Stimulated activated CD4-positive, alpha-beta T cell treated with anti-CD3 and anti-CD28 coated beads, Interleukin-1b, Interleukin-23, amount 100 ng/mL, for 48 hours (primary cell): ENCODE data around the gene FAM170B.
A peak's percentile ranks its signal among the peaks of the same experiment; 100 is the strongest.

Experiments
- DNase-seq: peaks from one replicate; pipeline ENCODE4 v3.0.0-alpha.2; 2020

Gene FAM170B

DNA sequence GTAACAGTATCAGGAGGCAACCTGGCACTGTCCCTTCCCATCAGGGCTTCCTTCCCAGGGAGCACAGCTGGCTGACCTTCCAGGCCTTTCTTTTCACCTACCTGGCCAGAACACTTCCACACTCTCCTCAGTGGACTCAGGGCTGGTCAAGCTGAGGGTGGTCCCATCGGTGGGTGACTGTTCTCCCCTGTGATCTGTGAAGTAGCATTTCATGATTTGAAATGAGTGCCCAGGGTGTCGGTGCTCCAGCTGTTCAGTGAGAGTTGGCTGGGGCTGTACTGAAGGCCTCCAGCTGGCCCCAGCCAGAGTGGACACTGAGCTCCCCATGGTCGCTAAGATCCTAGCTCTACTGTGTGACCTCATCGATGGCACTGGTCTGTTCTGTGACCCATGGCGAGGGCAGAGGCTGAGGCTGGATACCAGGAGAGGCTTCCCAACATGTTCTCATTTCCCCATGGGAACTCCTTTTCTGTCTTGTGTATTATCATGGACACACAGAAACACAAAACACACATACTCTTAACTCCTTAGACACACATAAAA lies at the start of gene FAM170B:
Gene FAM170B (minus strand): TSS at position 316 of the 543 bp plus-strand sequence. CDS start 103 bp downstream, at position 213.
- no peak for DNase-seq

GRCh38 chr10:49182776-49183175 lies 49.0 kb upstream of the FAM170B start:
- no peak for DNase-seq

- DNase-seq = no peak
These were observed 46.6 kb upstream of the FAM170B start for GRCh38 chr10:49180444-49180860.

DNA sequence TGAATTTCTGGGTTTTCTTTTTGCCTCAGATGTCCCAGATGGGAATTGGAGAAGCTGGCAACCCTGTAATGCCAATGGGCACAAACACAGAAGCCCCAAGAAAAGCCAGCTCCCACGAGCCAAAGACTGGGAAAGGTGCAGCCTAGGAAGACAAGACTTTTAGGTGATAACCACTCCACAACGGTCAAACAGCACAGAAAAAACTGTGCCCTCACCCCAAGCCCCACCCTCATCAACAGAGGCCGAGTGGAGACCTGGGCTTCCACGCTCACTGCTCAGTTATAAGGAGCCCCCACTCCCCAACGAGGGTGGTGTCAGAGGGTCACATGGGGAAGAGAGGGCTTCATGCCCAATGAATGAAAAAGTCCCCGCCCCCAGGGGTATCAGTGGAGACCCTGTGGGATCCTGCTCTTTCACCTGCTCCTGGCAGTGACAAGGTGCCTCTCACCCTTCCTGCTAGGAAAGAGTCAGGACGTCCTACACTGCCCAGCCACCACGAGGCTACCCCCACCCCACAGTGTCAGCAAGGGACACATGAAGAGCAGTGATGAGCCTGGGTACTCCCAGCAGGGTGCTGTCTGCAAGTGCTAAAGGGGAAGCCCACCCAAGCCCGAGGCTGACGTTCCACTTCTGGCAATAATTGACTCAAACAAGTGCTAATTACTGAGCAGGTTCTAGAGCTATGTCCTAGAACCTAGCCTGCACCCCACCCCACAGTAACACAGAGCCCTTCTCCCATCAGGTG lies 46.0 kb upstream of the FAM170B start:
- DNase-seq = no peak

GRCh38 chr10:49178489-49179471 lies 45.0 kb upstream of the FAM170B start:
- no peak for DNase-seq

DNA sequence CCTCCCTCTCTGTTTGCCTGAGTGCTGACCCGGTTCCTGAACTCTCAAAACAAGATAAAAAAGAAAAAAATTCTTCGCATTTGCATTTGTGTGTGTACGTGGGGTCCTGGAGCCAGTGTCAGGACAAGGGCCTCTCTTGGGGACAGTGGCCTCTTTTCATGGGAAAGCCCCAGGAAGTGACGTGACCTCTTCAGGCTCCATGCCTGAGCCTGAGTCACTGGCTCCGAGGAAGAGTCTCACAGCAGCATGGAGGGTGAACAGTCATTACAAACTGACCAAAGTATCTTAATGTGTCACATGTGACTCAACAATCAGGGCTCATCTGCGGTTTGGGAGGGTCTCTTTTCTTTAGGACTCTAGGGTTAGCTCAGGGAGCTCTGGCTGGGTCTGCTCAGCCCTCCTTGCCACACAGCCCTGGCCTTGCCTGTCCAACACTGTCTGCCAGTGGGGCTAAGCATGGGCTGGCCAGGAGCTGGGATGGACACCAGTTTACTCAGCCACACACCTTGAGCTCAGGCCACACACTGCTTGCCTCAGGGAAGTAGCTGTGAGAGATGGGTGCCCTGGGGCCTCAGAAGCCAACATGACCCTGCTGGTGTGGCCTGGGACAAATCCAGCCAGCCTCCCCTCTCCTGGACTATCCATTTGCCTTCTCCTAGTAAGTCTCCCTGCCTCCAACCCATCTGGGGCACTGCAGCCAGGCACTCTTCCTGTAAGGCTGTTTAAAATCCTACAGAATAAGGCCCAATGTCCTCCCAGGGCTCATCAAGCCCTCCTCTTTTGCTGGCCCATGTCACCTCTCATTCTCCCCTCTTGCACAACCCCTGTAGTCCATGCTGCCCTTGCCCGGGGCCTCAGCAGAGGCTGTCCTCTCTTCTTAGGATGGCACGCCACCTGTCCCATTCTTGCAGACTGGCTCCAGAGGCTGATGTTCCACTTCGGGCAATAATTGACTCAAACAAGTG lies 43.9 kb upstream of the FAM170B start:
- DNase-seq = peak; percentile 83

DNA sequence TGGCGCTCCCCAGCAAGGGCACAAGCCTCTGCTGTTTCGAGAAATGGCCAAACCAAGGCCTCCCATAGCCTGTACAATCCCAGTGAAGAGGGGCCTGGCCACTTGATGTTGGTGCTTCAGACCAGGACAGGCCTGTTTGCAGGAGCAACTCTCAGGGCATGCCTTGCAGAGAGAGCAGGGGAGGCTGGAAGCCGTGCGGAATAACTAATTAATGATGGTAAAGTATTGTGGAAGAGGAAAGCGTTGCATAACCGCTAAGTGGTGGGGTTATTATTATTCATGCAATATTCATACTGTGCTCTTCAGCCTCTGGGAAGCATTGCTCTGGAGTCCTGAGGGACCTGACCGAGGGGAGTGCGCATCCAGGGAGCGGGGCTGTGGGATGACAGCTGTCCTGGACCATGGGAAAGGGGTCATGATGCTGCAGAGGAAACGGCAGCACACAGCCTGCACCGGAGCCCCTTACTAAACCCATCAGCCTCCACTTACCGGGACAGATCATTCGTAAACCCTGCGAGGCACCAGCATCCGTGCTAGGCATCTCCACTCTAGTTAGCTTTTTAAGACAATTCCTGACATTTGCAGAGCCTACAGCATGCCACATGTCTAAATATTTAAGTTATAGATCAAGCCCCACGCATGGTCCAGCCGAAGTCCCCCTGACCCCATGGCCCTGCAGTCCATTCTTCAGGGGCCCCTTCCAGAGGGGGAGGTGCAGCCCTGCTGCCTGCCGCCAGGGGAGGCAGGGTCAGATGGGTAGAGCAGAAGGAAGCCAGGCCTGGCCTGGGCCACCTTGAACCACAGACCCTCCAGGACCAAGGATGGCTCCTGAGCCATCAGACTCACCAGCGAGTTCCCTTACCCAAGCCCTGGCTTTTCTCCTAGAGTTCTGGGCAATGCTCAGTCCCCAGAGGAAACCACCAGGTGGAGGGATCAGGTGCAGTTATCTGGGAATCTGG lies 42.8 kb upstream of the FAM170B start:
- DNase-seq = no peak

- DNase-seq = no peak
These were observed 41.9 kb upstream of the FAM170B start for GRCh38 chr10:49175587-49176309.

GRCh38 chr10:49174926-49175500 lies 41.2 kb upstream of the FAM170B start:
- no peak for DNase-seq

GRCh38 chr10:49174261-49174925 lies 40.6 kb upstream of the FAM170B start:
- DNase-seq = no peak

DNA sequence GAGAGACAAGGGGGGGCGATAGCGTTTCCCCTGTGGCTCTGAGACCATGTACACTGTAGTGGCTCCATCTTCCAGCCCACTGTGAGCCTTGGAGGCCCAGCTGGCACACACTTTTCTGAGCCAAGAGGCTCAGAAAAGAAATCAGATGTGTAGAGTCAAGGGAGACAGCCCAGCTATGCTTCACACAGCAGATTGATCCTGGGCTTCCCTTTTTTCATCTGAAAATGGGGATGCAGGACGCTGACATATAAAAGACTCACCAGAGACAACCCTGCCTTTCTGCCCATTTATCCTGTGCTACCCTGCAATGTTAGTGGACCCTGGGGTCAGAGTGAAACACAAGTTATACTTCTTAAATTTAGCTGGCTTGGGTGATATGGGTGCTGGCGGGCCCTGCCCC lies 40.0 kb upstream of the FAM170B start:
- no peak for DNase-seq

- no peak for DNase-seq
These were observed 39.5 kb upstream of the FAM170B start for GRCh38 chr10:49173201-49173772.

DNA sequence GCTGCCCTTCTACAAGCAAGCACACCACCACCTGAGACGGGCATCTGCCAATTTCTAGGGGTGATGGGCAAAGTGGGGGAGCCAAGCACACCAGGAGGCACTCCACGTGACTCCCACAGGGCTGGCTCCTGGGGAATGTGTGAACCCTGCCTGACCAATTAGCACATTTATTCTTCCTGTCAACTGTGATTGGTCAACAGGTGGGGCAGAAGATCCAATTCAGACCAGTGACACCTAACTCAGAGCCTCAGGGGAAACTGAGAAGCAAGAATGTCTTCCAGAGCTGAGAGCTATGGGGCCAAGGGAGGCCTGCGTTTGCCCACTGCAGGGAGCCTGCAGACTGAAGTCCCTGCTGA lies 38.9 kb upstream of the FAM170B start:
- no peak for DNase-seq

GRCh38 chr10:49172061-49172776 lies 38.4 kb upstream of the FAM170B start:
- no peak for DNase-seq

- no peak for DNase-seq
These were observed 37.7 kb upstream of the FAM170B start for GRCh38 chr10:49171326-49172060.

DNA sequence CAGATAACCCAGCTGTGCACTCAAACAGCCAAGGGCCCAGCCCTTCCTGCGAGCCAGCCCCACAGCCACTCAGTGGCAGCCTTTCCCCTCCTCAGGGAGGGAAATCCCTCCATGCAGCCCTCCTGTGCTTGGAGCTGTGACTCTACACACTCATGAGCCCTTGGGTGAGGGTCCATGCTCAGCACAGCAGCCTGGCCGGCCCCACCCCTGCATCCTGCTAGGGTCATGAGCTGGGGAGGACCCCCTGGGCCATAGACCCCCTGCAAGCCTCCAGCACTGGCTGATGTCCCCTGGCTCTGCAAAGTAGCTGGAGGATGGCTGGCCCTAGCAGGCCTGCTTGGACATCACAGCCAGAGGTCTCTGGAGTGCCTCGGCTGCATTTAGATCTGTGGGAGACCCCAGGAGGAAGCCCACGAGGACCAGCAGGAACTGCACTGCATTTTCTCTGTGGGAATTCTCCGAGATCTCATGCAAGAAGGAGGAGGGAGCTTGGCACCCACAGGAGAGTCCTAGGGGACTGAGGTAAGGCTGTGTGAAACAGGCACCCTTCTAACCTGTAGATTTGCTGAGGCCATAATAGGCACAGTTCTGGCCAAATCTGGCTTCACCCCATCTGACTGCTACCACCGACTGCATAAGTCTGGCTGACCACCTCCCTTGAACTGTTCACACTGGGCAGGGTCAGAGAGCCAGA lies 37.0 kb upstream of the FAM170B start:
- DNase-seq = no peak

DNA sequence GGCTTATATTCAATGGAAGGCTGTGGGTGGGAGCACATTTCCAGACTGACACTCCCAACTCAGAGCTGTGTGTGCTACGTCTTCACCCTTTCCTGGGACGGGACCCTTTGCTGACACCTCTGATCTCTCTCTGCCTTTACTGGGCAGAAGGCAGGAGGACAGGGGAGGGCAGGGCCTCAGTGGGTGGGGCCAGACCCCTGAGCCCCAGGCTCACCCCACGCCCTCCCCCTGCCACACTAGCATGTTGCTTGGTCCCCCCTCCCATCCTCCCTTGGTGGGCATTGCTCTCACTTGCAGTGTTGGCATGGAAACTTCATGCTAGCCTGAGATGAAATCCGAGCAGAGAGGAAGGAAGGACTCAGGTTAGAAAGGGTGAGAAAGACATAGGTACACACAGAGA lies 36.0 kb upstream of the FAM170B start:
- DNase-seq = no peak
